ENCODE results near the gene FAM217B.

FAM217B gene

DNA sequence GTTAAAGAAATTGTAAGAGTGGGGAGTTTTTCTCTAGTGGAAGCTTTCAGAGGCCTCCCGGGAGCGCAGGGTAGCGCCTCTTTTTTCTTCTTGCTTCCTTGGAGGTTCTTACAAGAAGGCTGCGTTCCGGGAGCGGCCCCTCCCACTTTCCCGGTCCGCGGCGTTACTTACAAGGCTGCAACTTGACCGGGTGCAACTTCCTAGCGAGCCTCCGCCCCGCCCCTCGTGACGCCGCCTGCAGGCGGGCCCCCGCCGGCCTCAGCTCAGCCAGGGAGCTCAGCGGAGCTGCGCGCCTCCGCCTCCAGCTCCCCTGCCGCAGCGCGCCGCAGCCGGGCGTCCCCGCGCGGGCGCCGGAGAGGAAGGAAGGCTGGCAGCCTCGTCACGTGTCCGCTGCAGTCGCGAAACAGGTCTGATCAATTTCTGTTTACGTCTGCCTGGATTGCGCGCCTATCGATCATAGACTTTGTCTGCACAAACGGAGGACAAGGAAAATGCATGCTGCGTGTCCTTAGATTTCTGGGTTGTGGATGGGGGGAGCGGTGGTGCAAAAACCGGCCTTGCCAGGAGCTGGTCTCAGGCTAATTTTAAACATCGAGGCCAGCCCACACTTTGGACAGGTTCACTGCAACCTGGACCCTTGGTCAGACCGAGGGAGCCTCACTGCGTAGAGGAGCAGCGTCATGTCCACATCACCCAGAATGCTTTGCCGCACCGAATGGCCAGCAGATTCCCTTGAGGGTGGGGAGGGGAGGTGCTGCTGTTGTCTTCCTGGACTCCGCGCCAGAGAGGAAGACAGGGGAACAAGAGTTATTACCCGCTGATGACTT is at the start of gene FAM217B, which contains the start of gene PPP1R3D:
Gene FAM217B, plus strand, starts transcription at position 261 of the 827 bp plus-strand sequence. CDS start 3,555 bp downstream, outside the sequence.
Gene PPP1R3D, minus strand, starts transcription at position 177 of the 827 bp plus-strand sequence. CDS start 374 bp downstream, outside the sequence.
- DNase-seq (ENCODE audit: low spot score) = peak; percentile 96

- peak; percentile 16 for DNase-seq (ENCODE audit: low spot score)
Measured at GRCh38 chr20:59891581-59891980, 48.6 kb upstream of the FAM217B start.

- no peak for DNase-seq (ENCODE audit: low spot score)
Measured at GRCh38 chr20:59895908-59896307, 44.3 kb upstream of the FAM217B start.

GRCh38 chr20:59902470-59902869 is 37.7 kb upstream of the FAM217B start:
- DNase-seq (ENCODE audit: low spot score) = no peak

DNA sequence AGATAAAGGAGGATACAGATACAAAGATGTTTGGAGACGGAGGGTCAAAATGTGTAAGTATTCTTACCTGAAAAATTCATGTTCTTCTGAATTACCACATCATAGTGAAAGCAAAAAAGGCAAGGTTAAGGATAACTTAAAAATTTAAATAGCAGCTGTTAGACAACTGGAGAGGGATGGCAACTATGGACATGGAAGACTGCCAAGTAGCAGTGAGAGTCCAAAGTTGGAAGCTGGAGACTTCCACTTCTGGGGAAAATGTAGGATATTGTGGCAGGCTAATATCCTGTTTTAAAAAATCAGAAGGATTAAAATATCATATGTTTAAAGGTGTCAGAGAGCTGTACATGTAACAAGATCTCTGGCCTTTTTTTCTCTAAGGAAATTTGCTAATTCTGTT is 36.6 kb upstream of the FAM217B start:
- DNase-seq (ENCODE audit: low spot score) = no peak

GRCh38 chr20:59908855-59909254 is 31.3 kb upstream of the FAM217B start:
- DNase-seq (ENCODE audit: low spot score) = no peak

GRCh38 chr20:59911041-59911440 is 29.1 kb upstream of the FAM217B start:
- no peak for DNase-seq (ENCODE audit: low spot score)

DNA sequence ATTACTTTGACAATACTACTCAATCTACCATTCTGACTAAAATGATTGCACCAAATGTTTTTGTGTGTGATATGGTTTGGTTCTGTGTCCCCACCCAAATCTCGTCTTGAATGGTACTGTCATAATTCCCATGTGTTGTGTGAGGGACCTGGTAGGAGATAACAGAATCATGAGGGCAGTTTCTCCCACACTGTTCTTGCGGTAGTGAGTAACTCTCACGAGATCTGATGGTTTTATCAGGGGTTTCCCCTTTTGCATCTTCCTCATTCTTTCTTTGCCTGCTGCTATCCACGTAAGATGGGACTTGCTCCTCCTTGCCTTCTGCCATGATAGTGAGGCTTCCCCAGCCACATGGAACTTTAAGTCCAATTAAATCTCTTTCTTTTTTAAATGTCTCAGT is 27.6 kb upstream of the FAM217B start:
- DNase-seq (ENCODE audit: low spot score) = peak; percentile 21

- DNase-seq (ENCODE audit: low spot score) = no peak
Measured at GRCh38 chr20:59920944-59921343, 19.2 kb upstream of the FAM217B start.

DNA sequence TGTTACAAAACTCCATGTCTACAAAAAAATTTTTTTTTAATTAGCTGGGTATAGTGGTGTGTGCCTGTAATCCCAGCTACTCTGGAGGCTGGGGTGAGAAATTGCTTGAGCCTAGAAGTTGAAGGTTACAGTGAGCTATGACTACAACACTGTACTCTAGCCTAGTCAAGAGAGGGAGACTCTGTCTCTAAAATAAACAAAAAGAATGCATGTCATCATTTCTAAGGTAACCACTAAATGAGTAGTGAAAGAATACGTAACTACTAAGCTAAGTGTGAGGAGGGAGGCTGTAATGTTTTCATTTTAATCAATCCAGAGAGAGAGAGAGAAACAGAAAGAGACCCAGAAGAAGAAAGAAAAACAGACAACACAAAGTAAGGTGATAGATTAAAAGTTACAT is 16.7 kb upstream of the FAM217B start:
- peak; percentile 13 for DNase-seq (ENCODE audit: low spot score)

- no peak for DNase-seq (ENCODE audit: low spot score)
Measured at GRCh38 chr20:59925359-59925758, 14.8 kb upstream of the FAM217B start.

GRCh38 chr20:59925899-59926298 is 14.3 kb upstream of the FAM217B start:
- no peak for DNase-seq (ENCODE audit: low spot score)

- DNase-seq (ENCODE audit: low spot score) = no peak
Measured at GRCh38 chr20:59931511-59932312, 8.5 kb upstream of the FAM217B start.

GRCh38 chr20:59932616-59933295 is 7.4 kb upstream of the FAM217B start:
- DNase-seq (ENCODE audit: low spot score) = no peak

GRCh38 chr20:59933296-59933848 is 6.8 kb upstream of the FAM217B start, which contains the start of gene SYCP2:
Gene SYCP2, minus strand, starts transcription at chr20:59933637. Its CDS starts 11,224 bp downstream, at chr20:59922413.
- peak; percentile 35 for DNase-seq (ENCODE audit: low spot score)

DNA sequence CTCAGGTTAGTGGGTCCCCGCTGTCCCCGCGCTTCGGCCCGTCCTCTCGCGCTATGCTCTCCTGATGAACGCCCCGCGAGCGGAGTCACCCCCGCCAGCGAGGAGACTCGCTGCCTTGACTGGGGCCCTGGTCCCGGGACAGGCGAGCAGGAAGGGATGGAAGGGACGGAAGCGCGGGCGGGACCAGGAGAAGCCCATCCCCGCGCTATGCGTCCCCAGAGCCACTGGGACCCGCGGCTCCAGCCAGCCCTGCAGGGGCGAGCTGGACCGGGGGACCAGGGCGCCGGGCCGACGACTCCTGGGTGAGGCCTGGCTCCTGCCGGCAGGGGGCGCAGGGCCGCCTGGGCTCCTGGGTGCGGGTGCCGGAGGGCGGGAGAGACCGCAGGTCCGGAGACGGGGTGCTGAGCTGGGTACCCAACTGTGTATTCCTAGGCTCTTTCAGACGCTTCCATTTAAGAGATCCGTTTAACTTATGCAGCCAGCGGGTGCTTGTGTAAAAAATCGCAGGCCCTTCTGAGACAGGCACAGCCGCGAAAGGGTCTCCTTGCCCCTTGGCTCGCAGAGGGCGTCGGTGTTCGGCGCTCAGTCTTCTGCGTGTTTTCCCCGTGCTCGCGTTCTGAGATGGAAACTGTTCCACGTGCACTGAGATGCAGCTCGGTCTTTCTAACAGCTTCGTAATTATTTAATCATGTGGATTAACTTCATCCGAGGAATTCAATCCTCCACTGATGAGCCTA is 6.2 kb upstream of the FAM217B start:
- peak; percentile 76 for DNase-seq (ENCODE audit: low spot score)

DNA sequence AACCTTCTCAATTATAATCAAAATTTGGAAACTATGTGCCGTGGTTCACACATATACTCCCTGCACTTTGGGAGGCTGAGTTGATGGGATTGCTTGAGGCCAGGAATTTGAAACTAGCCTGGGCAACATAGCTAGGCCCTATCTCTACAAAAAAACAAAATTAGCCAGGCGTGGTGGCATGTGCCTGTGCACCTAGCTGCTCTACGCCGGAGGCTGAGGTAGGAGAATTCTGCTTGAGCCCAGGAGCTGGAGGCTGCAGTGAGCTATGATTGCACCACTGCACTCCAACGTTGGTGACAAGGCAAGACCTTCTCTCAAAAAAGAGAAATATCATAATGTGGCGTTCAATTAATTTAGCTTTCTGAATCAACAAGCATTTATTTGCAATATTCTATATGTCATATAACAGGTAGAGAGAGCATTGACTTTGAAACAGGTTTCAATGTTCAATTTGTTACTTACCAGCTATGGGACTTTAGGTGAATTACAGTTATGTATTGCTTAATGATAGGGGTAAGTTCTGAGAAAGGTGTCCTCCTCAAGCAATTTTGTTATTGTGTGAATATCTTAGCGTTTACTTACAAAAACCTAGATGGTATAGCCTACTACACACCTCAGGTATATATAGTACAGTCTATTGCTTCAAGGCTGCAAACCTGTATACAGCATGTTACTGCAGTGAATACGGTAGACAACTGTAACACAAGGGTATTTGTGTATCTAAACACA is 4.6 kb upstream of the FAM217B start:
- no peak for DNase-seq (ENCODE audit: low spot score)

DNA sequence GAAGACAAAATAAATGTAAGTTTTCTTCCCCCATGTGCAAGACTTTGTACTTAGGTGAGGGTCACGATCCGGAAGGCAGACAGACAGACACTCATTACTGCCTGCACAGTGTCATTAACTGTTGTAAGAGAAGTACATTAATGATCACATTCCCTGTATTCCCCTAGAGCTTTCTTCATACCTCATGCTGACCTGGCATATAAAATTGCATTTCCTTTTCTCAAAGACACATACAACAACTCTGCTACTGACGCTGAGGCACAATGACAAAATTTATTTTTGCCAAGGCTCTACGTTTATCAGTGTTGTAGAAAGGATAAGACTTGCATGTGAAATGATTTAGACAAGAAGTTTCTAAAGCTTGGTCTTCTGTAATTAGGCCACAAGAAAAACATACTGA is 3.8 kb upstream of the FAM217B start:
- no peak for DNase-seq (ENCODE audit: low spot score)

GRCh38 chr20:59937150-59937549 is 3.0 kb upstream of the FAM217B start:
- DNase-seq (ENCODE audit: low spot score) = no peak

GRCh38 chr20:59938221-59938620 is 2.0 kb upstream of the FAM217B start:
- peak; percentile 67 for DNase-seq (ENCODE audit: low spot score)

DNA sequence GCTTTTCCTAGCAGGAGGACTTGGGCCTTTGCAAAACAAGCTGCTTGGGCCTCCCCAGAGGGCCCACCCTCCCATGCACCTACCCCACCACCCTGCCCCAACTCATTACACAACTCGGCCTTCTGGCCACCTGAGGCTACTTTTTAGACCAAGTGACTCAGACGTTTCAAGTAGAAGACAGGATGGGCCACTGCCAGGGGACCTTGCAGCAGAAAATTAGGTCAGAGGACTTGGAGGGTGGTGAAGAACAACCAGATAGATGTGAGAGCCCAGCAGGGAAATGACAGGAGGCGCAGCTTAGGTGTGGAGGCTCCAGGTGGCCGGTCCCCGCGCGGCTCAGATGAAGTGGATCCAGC is 1.5 kb upstream of the FAM217B start:
- peak; percentile 33 for DNase-seq (ENCODE audit: low spot score)
